PC-3 (cell line): ENCODE data around the gene ABL1. TPM values are rescaled to one million over a fixed set of nuclear protein-coding genes. Genes with fewer than 3 reads are reported as not detected.

Experiments used
- ATAC-seq: fragments of 200-7000 bp; cut with Tn5 transposase; 2 replicates; pipeline ENCODE4 v1.9.1; 2020; ENCODE audit warnings: mild to moderate bottlenecking, moderate library complexity
- BruUV-seq: library from RNA; stranded (reverse); fragments of 400-500 nt; replicated peaks from 2 replicates; lab custom pipeline; 2021; lab: Mats Ljungman, UMichigan
- CTCF ChIA-PET: fragments of 300-600 bp; sonication (Branson Sonifier 250); formaldehyde crosslinking; loops from one replicate; lab custom pipeline; 2022; ENCODE audit warnings: antibody characterized with exemption; lab: Charles Lee
- POLR2A ChIA-PET: fragments of 300-600 bp; sonication (Branson Sonifier 250); formaldehyde crosslinking; loops from one replicate; lab custom pipeline; 2022; ENCODE audit warnings: antibody characterized with exemption; ENCODE audit not compliant: unreplicated experiment; lab: Charles Lee
- DNase-seq: peaks from one replicate; pipeline ENCODE4 v3.0.0-alpha.2; 2015
- H2AFZ ChIP-seq: fragments of 300-600 bp; sonication (generic); 2 replicates; pipeline ENCODE4 v1.6.0; 2016; ENCODE audit warnings: antibody characterized with exemption, low read length
- H3F3A ChIP-seq: fragments of 300-600 bp; sonication (generic); one replicate; pipeline ENCODE4 v1.6.0; 2017; ENCODE audit warnings: antibody characterized with exemption, low read length, control low read depth, mild to moderate bottlenecking; ENCODE audit not compliant: unreplicated experiment
- H3K27ac ChIP-seq: fragments of 300-600 bp; sonication (generic); 2 replicates; pipeline ENCODE4 v1.5.1; 2016; ENCODE audit warnings: mild to moderate bottlenecking, low read length
- H3K27me3 ChIP-seq: fragments of 300-600 bp; sonication (generic); 2 replicates; pipeline ENCODE4 v1.6.1; 2016; ENCODE audit warnings: low read length, mixed read lengths
- H3K36me3 ChIP-seq: fragments of 300-600 bp; sonication (generic); 2 replicates; pipeline ENCODE4 v1.6.1; 2016; ENCODE audit warnings: low read depth, mixed run types, low read length, mixed read lengths
- H3K4me1 ChIP-seq: fragments of 300-600 bp; sonication (generic); 2 replicates; pipeline ENCODE4 v1.5.1; 2016; ENCODE audit warnings: low read length; ENCODE audit not compliant: insufficient read depth
- H3K4me2 ChIP-seq: fragments of 300-600 bp; sonication (generic); 2 replicates; pipeline ENCODE4 v1.6.0; 2016; ENCODE audit warnings: low read length
- H3K4me3 ChIP-seq: fragments of 300-600 bp; sonication (generic); 2 replicates; pipeline ENCODE4 v1.5.1; 2016; ENCODE audit warnings: mild to moderate bottlenecking, low read length, mixed read lengths
- H3K79me2 ChIP-seq: fragments of 300-600 bp; sonication (generic); 2 replicates; pipeline ENCODE4 v1.6.1; 2017; ENCODE audit warnings: low read length, mixed read lengths
- H3K9ac ChIP-seq: fragments of 300-600 bp; sonication (generic); 2 replicates; pipeline ENCODE4 v1.6.0; 2016; ENCODE audit warnings: mild to moderate bottlenecking, low read length
- H3K9me2 ChIP-seq: fragments of 300-600 bp; sonication (generic); replicated peaks from 2 replicates; pipeline ENCODE4 v1.6.1; 2016; ENCODE audit warnings: mixed run types, low read length, mixed read lengths
- H3K9me3 ChIP-seq: fragments of 300-600 bp; sonication (generic); 2 replicates; pipeline ENCODE4 v1.6.1; 2016; ENCODE audit warnings: low read length, mixed read lengths
- H4K20me1 ChIP-seq: fragments of 300-600 bp; sonication (generic); 2 replicates; pipeline ENCODE4 v1.6.1; 2016; ENCODE audit warnings: low read length, mixed read lengths
- CTCF ChIP-seq: fragments of 300-600 bp; sonication (generic); conservative IDR thresholded peaks from 2 replicates; pipeline ENCODE4 v1.5.1; 2017; ENCODE audit warnings: antibody characterized with exemption, low read depth, mild to moderate bottlenecking, low read length
- EZH2 ChIP-seq: fragments of 300-600 bp; sonication (generic); IDR thresholded peaks from one replicate; pipeline ENCODE4 v1.6.1; 2017; ENCODE audit warnings: antibody characterized with exemption, mild to moderate bottlenecking, low read length; ENCODE audit not compliant: unreplicated experiment
- EZH2phosphoT487 ChIP-seq: fragments of 300-600 bp; sonication (generic); IDR thresholded peaks from 2 replicates; pipeline ENCODE4 v1.6.1; 2018; ENCODE audit warnings: mild to moderate bottlenecking, antibody characterized with exemption, low read length, borderline replicate concordance
- intact Hi-C: fragments of 100-400 bp; cut with micrococcal nuclease; formaldehyde crosslinking; loops from 2 replicates; pipeline ENCODE4 v1.9.0; 2023
- total RNA-seq: library from RNA; depleted of rRNA; stranded (reverse); fragments of >200 nt; gene quantifications from 2 replicates; pipeline ENCODE4 v1.2.3, GENCODE V29; 2014

ABL1 gene
- total RNA-seq, 1 experiment from 2014 or later, result 22.8 TPM

- ChIA-PET POLR2A (no interaction called here), CTCF (no interaction called here)
Measured at GRCh38 chr9:130870491-130871381, 35.7 kb downstream of the ABL1 start.

DNA sequence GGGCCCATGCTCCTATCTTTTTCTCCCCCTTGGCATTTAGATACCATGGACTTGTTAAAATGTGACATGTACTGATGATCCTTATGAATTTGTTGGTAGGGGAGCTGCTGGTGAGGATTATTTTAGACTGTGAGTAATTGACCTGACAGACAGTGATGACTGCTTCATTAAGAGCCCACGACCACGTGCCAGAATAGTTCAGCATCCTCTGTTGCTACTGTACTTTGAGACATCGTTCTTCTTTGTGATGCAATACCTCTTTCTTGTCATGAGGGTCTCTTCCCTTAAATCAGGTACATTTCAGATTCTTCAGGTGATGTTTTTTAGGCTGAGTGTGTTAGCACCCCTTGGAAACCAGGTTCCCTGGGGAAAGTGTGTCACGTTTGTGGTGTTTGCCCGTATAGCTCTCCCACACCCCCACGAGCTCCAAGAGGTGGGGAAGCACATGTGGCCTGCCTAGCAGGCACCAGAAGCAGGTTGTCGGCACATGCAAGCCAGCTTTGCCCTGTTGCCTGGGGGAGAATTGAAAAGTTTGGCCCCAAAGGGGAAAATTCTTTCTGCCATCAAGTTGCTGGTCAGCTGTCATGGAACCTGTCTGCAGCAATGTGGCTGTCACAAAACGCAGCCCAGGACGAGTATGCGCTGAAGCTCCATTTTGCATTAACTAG lies 36.5 kb downstream of the ABL1 start:
- intact Hi-C loops, result no loop called here
- no peak for TF ChIP-seq CTCF
- H4K20me1 ChIP-seq, result no peaks in the 10 kb centered on the region
- no peaks in the 10 kb centered on the region for H3F3A ChIP-seq
- H3K27me3 ChIP-seq, result no peaks in the 10 kb centered on the region
- no peak overlapping the region for H2AFZ ChIP-seq
- H3K4me3 ChIP-seq, result no peak overlapping the region
- peaks cover 5% of the 10 kb centered on the region; the same call in 1 of the 2 replicates for H3K36me3 ChIP-seq
- H3K27ac ChIP-seq, result no peak overlapping the region
- no peaks in the 10 kb centered on the region for H3K9me3 ChIP-seq
- no peak overlapping the region for H3K4me2 ChIP-seq
- ChIA-PET CTCF (no interaction called here), POLR2A (no interaction called here)
- no peaks in the 10 kb centered on the region for H3K4me1 ChIP-seq
- ATAC-seq (no peak), DNase-seq (no peak)
- H3K9ac ChIP-seq, result no peak overlapping the region
- peaks cover 8% of the 10 kb centered on the region; the same call in 1 of the 2 replicates for H3K79me2 ChIP-seq
- no peaks in the 10 kb centered on the region for H3K9me2 ChIP-seq
- no TSS peak for BruUV-seq

More at GRCh38 chr9:130870491-130871381, 35.7 kb downstream of the ABL1 start:
- Histone ChIP-seq H3K36me3 (peaks cover 5% of the 10 kb centered on the region; the same call in 1 of the 2 replicates), H3F3A (no peaks in the 10 kb centered on the region), H3K27ac (no peak overlapping the region), H3K79me2 (peaks cover 8% of the 10 kb centered on the region; the same call in 1 of the 2 replicates), H3K4me3 (no peak overlapping the region), H3K4me2 (no peak overlapping the region), H3K9ac (no peak overlapping the region), H2AFZ (no peak overlapping the region), H3K9me2 (no peaks in the 10 kb centered on the region), H3K4me1 (no peaks in the 10 kb centered on the region), H4K20me1 (no peaks in the 10 kb centered on the region), H3K9me3 (no peaks in the 10 kb centered on the region), H3K27me3 (no peaks in the 10 kb centered on the region)
- ATAC-seq (no peak), DNase-seq (no peak)
- no TSS peak for BruUV-seq
- TF ChIP-seq EZH2 (no peak), EZH2phosphoT487 (no peak), CTCF (no peak)
- intact Hi-C loops, result loop anchor here (1.0 kb wide), 2 partner anchors 71 to 128 kb away; no protein-coding TSS in a partner anchor
